Gastroesophageal sphincter (tissue), 4 donors: ENCODE results near the gene CFAP45. TPM values are rescaled to one million over a fixed set of nuclear protein-coding genes. Genes with fewer than 3 reads are reported as not detected.

Experiments
- ATAC-seq: fragments of 150-250 bp; one replicate; pipeline ENCODE4 v1.9.1; 2016; ENCODE audit warnings: mild to moderate bottlenecking, moderate library complexity
- H3K27ac ChIP-seq, 4 donors: fragments of 200-600 bp; sonication (generic) in 3 of 4; 1 replicate in 3 of 4; 2 replicates in 1 of 4; pipeline ENCODE4 v1.5.1; 2016 to 2019
- H3K27me3 ChIP-seq: fragments of 200-600 bp; sonication (generic); one replicate; pipeline ENCODE4 v1.5.1; 2019
- H3K36me3 ChIP-seq, 2 donors: fragments of 200-600 bp; sonication (generic); one replicate each; pipeline ENCODE4 v1.5.1; 2019; ENCODE audit warnings: control low read depth in 1 of 2
- H3K4me1 ChIP-seq, 3 donors: fragments of 200-600 bp; sonication (generic); 1 replicate in 2 of 3; 2 replicates in 1 of 3; pipeline ENCODE4 v1.5.1; 2016 to 2019; ENCODE audit warnings: control low read depth in 2 of 3
- H3K4me3 ChIP-seq, 2 donors: fragments of 200-600 bp; sonication (generic); one replicate each; pipeline ENCODE4 v1.5.1; 2019; ENCODE audit warnings: mild to moderate bottlenecking in 1 of 2, moderate library complexity in 1 of 2
- H3K9me3 ChIP-seq, 3 donors: fragments of 200-600 bp; sonication (generic); one replicate each; pipeline ENCODE4 v1.5.1; 2017 to 2019; ENCODE audit warnings: control low read depth in 2 of 3
- CTCF ChIP-seq, 4 experiments: fragments of 200-600 bp in 2 of 4; fragments of 450-650 bp in 2 of 4; sonication (generic) in 1 of 4; IDR thresholded peaks; one replicate each; pipeline ENCODE4 v1.5.1; 2017 to 2019; ENCODE audit warnings: antibody characterized with exemption in 4 of 4, mild to moderate bottlenecking in 2 of 4, moderate library complexity in 2 of 4
- EP300 ChIP-seq: sonication (generic); formaldehyde crosslinking; IDR thresholded peaks from one replicate; pipeline ENCODE4 v1.6.1; 2017; ENCODE audit warnings: antibody characterized with exemption, mild to moderate bottlenecking
- POLR2A ChIP-seq, 2 donors: fragments of 450-650 bp; IDR thresholded peaks; one replicate each; pipeline ENCODE4 v1.6.1; 2017; ENCODE audit warnings: antibody characterized with exemption in 2 of 2, mild to moderate bottlenecking in 2 of 2, moderate library complexity in 1 of 2
- POLR2AphosphoS5 ChIP-seq: sonication (generic); formaldehyde crosslinking; IDR thresholded peaks from one replicate; pipeline ENCODE4 v1.6.1; 2017; ENCODE audit warnings: antibody characterized with exemption
- WGBS, 2 donors: methylation state at CpG; one replicate each; pipeline ENCODE4 v1.1.5; 2018; ENCODE audit warnings: low coverage in 1 of 2; 5-methylcytosine and 5-hydroxymethylcytosine counted together
- total RNA-seq, 4 donors: library from RNA; depleted of rRNA; stranded (reverse); fragments of >200 nt; gene quantifications; one replicate each; pipeline ENCODE4 v1.1.0, GENCODE V29; 2016

Gene CFAP45
- total RNA-seq, 4 donors from 2014 or later: 0.27 to 0.81 TPM; not detected in 2

DNA sequence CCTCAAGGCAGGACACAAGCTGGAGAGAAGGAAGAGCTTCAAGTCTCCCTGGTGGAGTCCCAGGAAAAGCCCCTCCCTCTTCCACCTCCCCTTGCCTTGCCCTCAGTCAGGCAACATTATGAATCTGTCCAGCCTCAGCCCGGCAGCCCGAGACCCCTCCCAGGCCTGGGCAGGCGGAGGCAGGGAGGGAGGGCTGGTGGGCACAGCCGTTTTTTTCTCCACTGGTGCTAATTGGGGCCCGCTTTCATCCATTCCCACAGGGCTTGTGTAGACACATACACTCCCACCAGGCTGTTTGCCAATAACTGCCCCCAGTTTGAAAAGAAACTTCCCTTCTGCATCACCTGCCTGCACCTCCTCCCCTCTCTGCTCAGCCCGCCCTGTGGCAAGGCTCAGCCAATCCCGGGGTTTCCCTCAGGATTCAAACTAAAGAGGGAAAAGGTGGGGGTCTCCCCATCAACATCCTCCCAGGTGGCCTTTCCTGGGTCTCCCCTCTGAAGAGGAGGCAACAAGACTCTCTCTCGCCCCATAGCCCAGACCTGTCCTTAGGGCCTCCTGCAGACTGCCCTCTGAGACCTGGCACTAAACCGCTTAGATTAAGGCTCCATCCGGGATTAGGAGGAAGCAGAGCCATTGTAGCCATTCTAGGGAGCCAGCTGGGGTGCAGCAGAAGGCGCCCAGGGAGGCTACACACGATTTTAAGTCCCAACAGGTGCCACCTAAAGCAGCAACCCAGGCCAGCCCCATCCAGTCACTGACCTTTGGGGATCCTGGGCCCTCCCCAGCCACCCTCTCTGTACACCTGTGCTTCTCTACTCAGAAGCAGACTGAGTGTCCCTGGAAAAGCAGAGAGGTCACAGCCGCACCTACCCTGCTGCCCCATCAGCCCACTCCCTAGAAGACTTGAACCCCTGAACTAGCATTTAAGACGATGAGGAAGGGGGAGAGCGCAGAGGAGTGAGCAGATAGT lies 41.9 kb upstream of the CFAP45 start:
- H3K4me3 ChIP-seq: no peak overlapping the region
- TF ChIP-seq EP300: no peak
- no peak for TF ChIP-seq POLR2AphosphoS5
- no peak for TF ChIP-seq POLR2A (IDR thresholded peaks at IDR 0.05)
- no peak for TF ChIP-seq CTCF (IDR thresholded peaks at IDR 0.05)
- ATAC-seq: no peak
- 78 to 90% methylated on average over 2 to 6 of the region's 15 CpGs for WGBS, 2 donors
- H3K27ac ChIP-seq: no peak overlapping the region
- peaks cover 66% of the 10 kb centered on the region for H3K27me3 ChIP-seq
- no peaks in the 10 kb centered on the region for H3K36me3 ChIP-seq
- H3K9me3 ChIP-seq: no peaks in the 10 kb centered on the region
- H3K4me1 ChIP-seq: peaks cover 3 to 18% (median 5%) of the 10 kb centered on the region in 3 donors

DNA sequence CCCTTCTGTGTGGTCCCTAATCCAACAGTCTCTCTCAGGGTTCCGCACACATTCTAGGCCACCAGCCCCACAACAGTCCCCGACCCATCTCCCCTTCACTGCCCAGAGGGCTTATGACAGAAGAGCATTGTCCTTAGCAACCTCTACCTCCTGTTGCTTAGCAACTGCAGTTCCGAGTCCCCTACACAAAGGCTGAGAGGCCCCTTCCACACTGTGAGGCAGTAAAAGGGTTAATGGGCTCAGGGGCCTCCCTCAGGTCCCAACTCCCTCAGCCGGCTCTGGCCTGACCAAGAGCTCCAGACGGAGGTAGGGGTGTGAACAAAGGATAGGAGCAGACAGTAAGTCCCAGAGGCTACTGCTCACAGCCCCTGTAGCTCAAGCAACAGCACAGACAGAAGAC lies 41.2 kb upstream of the CFAP45 start:
- no CpG with 5 or more reads among the region's 5 CpGs for WGBS, 2 donors
- peaks cover 70% of the 10 kb centered on the region for H3K27me3 ChIP-seq

DNA sequence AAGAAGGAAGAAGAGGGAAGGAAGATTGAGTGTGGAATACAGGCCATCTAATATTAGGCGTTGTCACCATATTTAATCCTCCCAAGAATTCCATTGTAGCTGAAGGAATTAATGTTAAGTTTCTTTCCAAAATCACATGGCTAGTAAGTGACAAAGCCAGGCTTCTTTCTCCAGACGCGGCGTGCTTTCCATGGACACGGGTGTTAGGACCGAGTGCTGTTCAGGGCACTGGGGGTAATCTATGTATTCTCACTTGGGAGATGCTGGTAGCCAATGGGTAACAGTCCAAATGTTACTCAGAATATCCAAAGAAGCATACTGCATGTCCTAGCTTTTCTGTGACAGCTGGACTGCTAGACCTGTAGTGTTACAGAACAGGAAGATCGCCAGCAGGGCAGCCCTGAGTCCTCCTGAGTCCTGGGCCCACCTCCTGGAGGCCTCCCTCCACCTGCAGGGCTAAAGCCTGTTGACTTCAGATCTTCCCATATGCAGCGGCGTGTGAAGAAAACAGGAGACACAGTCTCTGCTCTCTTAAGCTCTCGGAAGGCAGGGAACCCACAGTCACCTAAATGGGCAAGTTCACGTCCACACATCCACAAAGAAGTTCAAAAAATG lies 40.1 kb upstream of the CFAP45 start:
- peaks cover 75% of the 10 kb centered on the region for H3K27me3 ChIP-seq
- H3K4me1 ChIP-seq: peaks cover under 1 to 16% (median 3%) of the 10 kb centered on the region in 3 donors
- no peak for ATAC-seq
- TF ChIP-seq POLR2A (IDR thresholded peaks at IDR 0.05): no peak
- no peak for TF ChIP-seq CTCF (IDR thresholded peaks at IDR 0.05)
- no peak for TF ChIP-seq POLR2AphosphoS5
- no peak for TF ChIP-seq EP300
- 86 to 96% methylated on average over 1 to 6 of the region's 11 CpGs for WGBS, 2 donors
- no peaks in the 10 kb centered on the region for H3K9me3 ChIP-seq
- H3K4me3 ChIP-seq: no peak overlapping the region
- H3K36me3 ChIP-seq: no peaks in the 10 kb centered on the region
- no peak overlapping the region for H3K27ac ChIP-seq

More for the DNA sequence above, 41.2 kb upstream of the CFAP45 start:
- no peak for ATAC-seq
- peaks cover 3 to 23% (median 7%) of the 10 kb centered on the region in 3 donors for H3K4me1 ChIP-seq
- no peak overlapping the region for H3K27ac ChIP-seq
- no peaks in the 10 kb centered on the region for H3K9me3 ChIP-seq
- TF ChIP-seq POLR2AphosphoS5: no peak
- no peak for TF ChIP-seq CTCF (IDR thresholded peaks at IDR 0.05)
- no peak for TF ChIP-seq EP300
- H3K4me3 ChIP-seq: no peak overlapping the region
- no peaks in the 10 kb centered on the region for H3K36me3 ChIP-seq

DNA sequence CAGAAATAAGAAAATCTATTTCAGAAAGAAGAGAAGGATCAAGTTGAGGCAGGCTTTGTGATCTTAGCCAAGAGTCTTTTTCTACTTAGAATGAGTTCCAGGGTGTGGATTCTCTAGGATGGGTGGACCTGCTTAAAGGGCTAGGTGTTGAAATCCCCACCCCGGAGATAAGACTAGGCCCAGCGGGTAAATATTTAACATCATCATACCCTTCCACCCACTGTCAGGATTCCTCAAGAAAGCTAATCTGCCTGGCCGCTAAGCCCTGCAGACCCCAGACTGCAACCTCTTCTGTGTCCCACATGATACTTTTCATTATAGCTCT lies 39.7 kb upstream of the CFAP45 start:
- peaks cover 76% of the 10 kb centered on the region for H3K27me3 ChIP-seq
- no peaks in the 10 kb centered on the region for H3K9me3 ChIP-seq
- H3K27ac ChIP-seq: no peak overlapping the region
- H3K36me3 ChIP-seq: no peaks in the 10 kb centered on the region
- 67 to 76% methylated on average over 1 to 2 of the region's 3 CpGs for WGBS, 2 donors
- no peak for ATAC-seq
- H3K4me1 ChIP-seq: peaks cover 0 to 12% (median 3%) of the 10 kb centered on the region in 3 donors
- TF ChIP-seq POLR2AphosphoS5: no peak
- no peak for TF ChIP-seq POLR2A (IDR thresholded peaks at IDR 0.05)
- no peak for TF ChIP-seq CTCF (IDR thresholded peaks at IDR 0.05)
- TF ChIP-seq EP300: no peak
- H3K4me3 ChIP-seq: no peak overlapping the region
